OCI-LY1 (cell line): Measurements from ENCODE around the gene RBX1.

Experiments
- H2AFZ ChIP-seq: fragments of 200-600 bp; sonication (generic), shearing (Covaris generic); 2 replicates; pipeline ENCODE4 v1.6.0; 2014; ENCODE audit warnings: antibody characterized with exemption, mild to moderate bottlenecking, low read length
- H3F3A ChIP-seq: fragments of 200-600 bp; sonication (generic), shearing (Covaris generic); 2 replicates; pipeline ENCODE4 v1.6.0; 2014; ENCODE audit warnings: mild to moderate bottlenecking, antibody characterized with exemption, low read length, moderate library complexity; ENCODE audit not compliant: insufficient read depth
- H3K27ac ChIP-seq: fragments of 200-600 bp; sonication (generic); 2 replicates; pipeline ENCODE4 v1.5.1; 2014; ENCODE audit warnings: low read length, mixed run types, mild to moderate bottlenecking, low read depth; ENCODE audit not compliant: poor library complexity, severe bottlenecking
- H3K27me3 ChIP-seq: fragments of 200-600 bp; sonication (generic); 2 replicates; pipeline ENCODE4 v1.6.0; 2014; ENCODE audit warnings: antibody characterized with exemption, mild to moderate bottlenecking, low read length, moderate library complexity; ENCODE audit not compliant: insufficient read depth
- H3K36me3 ChIP-seq: fragments of 200-600 bp; sonication (generic); 2 replicates; pipeline ENCODE4 v1.6.1; 2014; ENCODE audit warnings: mild to moderate bottlenecking, antibody characterized with exemption, low read length, moderate library complexity, mixed read lengths; ENCODE audit not compliant: insufficient read depth
- H3K4me1 ChIP-seq: fragments of 200-600 bp; sonication (generic); 2 replicates; pipeline ENCODE4 v1.5.1; 2014; ENCODE audit warnings: mild to moderate bottlenecking, low read length, moderate library complexity; ENCODE audit not compliant: insufficient read depth, severe bottlenecking
- H3K4me2 ChIP-seq: fragments of 200-600 bp; sonication (generic), shearing (Covaris generic); 2 replicates; pipeline ENCODE4 v1.6.1; 2014; ENCODE audit warnings: low read length
- H3K4me3 ChIP-seq: fragments of 200-600 bp; sonication (generic); 2 replicates; pipeline ENCODE4 v1.5.1; 2014; ENCODE audit warnings: low read length, low read depth, mild to moderate bottlenecking, mixed read lengths; ENCODE audit not compliant: poor library complexity, severe bottlenecking
- H3K79me2 ChIP-seq: fragments of 200-600 bp; shearing (Covaris generic); 2 replicates; pipeline ENCODE4 v1.6.1; 2016; ENCODE audit warnings: mixed run types, low read length, mixed read lengths; ENCODE audit not compliant: insufficient read depth
- H3K9ac ChIP-seq: fragments of 200-600 bp; sonication (generic), shearing (Covaris generic); 2 replicates; pipeline ENCODE4 v1.6.1; 2014; ENCODE audit warnings: mild to moderate bottlenecking, low read length, mixed read lengths
- H3K9me2 ChIP-seq: fragments of 200-600 bp; sonication (generic), shearing (Covaris generic); 2 replicates; pipeline ENCODE4 v1.6.1; 2014; ENCODE audit warnings: low read depth, mild to moderate bottlenecking, low read length, mixed read lengths
- H3K9me3 ChIP-seq: fragments of 200-600 bp; shearing (Covaris generic); 2 replicates; pipeline ENCODE4 v1.6.1; 2014; ENCODE audit warnings: low read length, mixed read lengths
- H4K20me1 ChIP-seq: fragments of 200-600 bp; sonication (generic), shearing (Covaris generic); 2 replicates; pipeline ENCODE4 v1.6.0; 2016; ENCODE audit warnings: mild to moderate bottlenecking, low read length; ENCODE audit not compliant: insufficient read depth
- EZH2 ChIP-seq: fragments of 200-600 bp; sonication (generic), shearing (Covaris generic); IDR thresholded peaks from 2 replicates; pipeline ENCODE4 v1.8.0; 2017; ENCODE audit warnings: borderline replicate concordance, mixed run types, mild to moderate bottlenecking, antibody characterized with exemption, low read length, moderate library complexity, mixed read lengths
- TF ChIP-seq, protein P1 (sequence below): fragments of 200-600 bp; sonication (generic), shearing (Covaris generic); IDR thresholded peaks from 2 replicates; pipeline ENCODE4 v1.5.1; 2017; ENCODE audit warnings: mild to moderate bottlenecking, antibody characterized with exemption, low read length, moderate library complexity, mixed read lengths

Gene RBX1

DNA sequence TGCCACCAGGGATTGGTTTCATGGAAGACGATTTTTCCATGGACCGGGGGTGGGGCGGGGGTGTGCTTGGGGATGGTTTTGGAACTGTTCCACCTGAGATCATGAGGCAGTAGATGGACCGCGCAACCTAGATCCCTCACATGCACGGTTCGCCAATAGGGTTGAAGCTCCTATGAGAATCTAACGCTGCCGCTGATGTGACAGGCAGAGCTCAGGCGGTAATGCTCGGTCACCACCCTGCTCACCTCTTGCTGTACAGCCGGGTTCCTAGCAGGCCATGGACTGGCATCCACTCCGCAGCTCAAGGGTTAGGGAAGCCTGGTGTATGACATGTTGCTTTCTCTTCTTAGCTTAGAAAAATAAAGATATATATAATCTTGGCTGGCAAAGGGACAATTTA lies 22.0 kb downstream of the RBX1 start:
- H3K4me2 ChIP-seq, result no peak overlapping the region
- H3K9ac ChIP-seq, result no peak overlapping the region
- TF ChIP-seq, protein P1, sequence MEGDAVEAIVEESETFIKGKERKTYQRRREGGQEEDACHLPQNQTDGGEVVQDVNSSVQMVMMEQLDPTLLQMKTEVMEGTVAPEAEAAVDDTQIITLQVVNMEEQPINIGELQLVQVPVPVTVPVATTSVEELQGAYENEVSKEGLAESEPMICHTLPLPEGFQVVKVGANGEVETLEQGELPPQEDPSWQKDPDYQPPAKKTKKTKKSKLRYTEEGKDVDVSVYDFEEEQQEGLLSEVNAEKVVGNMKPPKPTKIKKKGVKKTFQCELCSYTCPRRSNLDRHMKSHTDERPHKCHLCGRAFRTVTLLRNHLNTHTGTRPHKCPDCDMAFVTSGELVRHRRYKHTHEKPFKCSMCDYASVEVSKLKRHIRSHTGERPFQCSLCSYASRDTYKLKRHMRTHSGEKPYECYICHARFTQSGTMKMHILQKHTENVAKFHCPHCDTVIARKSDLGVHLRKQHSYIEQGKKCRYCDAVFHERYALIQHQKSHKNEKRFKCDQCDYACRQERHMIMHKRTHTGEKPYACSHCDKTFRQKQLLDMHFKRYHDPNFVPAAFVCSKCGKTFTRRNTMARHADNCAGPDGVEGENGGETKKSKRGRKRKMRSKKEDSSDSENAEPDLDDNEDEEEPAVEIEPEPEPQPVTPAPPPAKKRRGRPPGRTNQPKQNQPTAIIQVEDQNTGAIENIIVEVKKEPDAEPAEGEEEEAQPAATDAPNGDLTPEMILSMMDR, result no peak
- TF ChIP-seq EZH2, result no peak
- no peaks in the 10 kb centered on the region for H3K9me2 ChIP-seq
- no peak overlapping the region for H3K4me3 ChIP-seq
- H3K36me3 ChIP-seq, result peaks cover 46% of the 10 kb centered on the region
- no peak overlapping the region for H2AFZ ChIP-seq
- H3K27me3 ChIP-seq, result no peaks in the 10 kb centered on the region
- no peaks in the 10 kb centered on the region for H4K20me1 ChIP-seq
- no peaks in the 10 kb centered on the region for H3K79me2 ChIP-seq
- H3K4me1 ChIP-seq, result no peaks in the 10 kb centered on the region
- H3F3A ChIP-seq, result peaks cover 6% of the 10 kb centered on the region; the same call in 1 of the 2 replicates
- H3K27ac ChIP-seq, result no peak overlapping the region
- no peaks in the 10 kb centered on the region for H3K9me3 ChIP-seq

DNA sequence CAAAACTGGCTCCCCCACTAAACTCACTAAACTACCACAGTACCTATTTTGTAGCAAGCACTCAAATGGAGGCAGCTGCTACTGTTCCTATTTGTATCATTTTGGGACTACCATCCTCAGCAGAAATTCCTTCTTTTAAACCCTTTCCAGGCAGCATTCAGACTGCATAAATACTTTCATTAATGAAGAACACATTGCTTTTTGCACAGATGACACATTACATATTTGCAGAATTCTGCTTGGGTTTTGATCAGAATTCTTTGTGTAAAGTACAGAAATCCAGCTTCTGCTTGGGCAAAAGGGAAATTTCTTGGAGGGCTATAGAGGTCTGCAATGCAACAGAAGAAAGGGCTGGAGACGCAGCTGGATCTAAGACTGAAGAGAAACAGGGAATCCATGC lies 24.2 kb downstream of the RBX1 start:
- Histone ChIP-seq H3K9me2 (no peaks in the 10 kb centered on the region), H3K9ac (no peak overlapping the region), H3K36me3 (peaks cover 25% of the 10 kb centered on the region), H3K27me3 (no peaks in the 10 kb centered on the region), H3K4me3 (no peak overlapping the region), H2AFZ (no peak overlapping the region), H3F3A (peaks cover 3% of the 10 kb centered on the region; the same call in 1 of the 2 replicates), H3K79me2 (no peaks in the 10 kb centered on the region), H3K27ac (no peak overlapping the region), H4K20me1 (no peaks in the 10 kb centered on the region), H3K9me3 (no peaks in the 10 kb centered on the region), H3K4me2 (no peak overlapping the region), H3K4me1 (no peaks in the 10 kb centered on the region)
- no peak for TF ChIP-seq EZH2
- TF ChIP-seq, protein P1, result no peak

DNA sequence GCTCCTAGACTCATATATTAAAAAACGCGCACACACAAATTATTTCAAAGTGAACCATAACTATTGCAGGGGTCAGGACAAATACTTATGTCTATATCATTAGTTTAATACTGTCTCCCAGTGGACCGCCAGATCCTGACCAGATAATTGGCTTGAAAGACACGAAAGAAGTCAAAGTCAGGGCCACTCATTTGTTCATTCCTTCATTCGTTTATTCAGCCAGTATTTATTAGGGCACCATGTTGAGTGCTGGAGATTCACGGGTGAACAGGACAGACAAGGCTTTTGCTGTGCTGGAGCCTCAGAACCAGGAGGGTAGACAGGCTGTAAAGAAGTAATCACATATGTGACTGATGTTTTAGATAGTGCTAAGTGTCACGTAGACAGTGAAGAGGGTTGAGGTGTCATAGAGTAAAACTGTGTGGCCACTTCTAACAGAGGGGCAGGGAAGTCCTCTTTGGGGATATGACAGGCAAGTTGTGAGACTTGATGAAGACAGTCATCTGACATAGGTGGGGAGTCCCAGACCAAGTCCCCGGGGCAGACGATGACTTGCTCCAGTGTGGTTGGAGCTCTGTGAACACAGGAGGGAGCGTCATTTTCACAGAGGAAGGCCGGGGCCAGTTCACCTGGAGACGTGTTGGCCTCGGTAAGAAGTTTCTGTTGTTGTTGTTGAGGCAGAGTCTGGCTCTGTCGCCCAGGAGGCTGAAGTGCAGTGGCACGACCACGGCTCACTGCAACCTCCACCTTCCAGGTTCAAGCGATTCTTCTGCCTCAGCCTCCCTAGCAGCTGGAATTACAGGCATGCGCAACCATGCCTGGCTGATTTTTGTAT lies 25.9 kb downstream of the RBX1 start:
- peaks cover 13% of the 10 kb centered on the region for H3K36me3 ChIP-seq
- H3K9ac ChIP-seq, result no peak overlapping the region
- no peak for TF ChIP-seq EZH2
- TF ChIP-seq, protein P1, result no peak
- H3F3A ChIP-seq, result no peaks in the 10 kb centered on the region
- H3K27ac ChIP-seq, result no peak overlapping the region
- no peaks in the 10 kb centered on the region for H3K27me3 ChIP-seq
- no peak overlapping the region for H2AFZ ChIP-seq
- no peak overlapping the region for H3K4me2 ChIP-seq
- no peaks in the 10 kb centered on the region for H3K4me1 ChIP-seq
- H3K4me3 ChIP-seq, result no peak overlapping the region
- H3K9me3 ChIP-seq, result no peaks in the 10 kb centered on the region
- H3K79me2 ChIP-seq, result no peaks in the 10 kb centered on the region
- H4K20me1 ChIP-seq, result no peaks in the 10 kb centered on the region
- no peaks in the 10 kb centered on the region for H3K9me2 ChIP-seq
